GM12875 (cell line): ENCODE results near the gene PLEKHH3.
"Not testable (repeated sequence)": the region's sequence is repeated elsewhere in the genome, so short reads cannot be mapped to it uniquely, and the experiment has no call there.

ENCODE experiments used
- H3K4me3 ChIP-seq: one replicate; pipeline ENCODE4 v1.5.1; 2011; ENCODE audit warnings: low read depth, low read length, control low read depth
- TF ChIP-seq, protein P1 (sequence below): IDR thresholded peaks from 2 replicates; pipeline ENCODE4 v1.5.1; 2011; ENCODE audit warnings: low read depth, mild to moderate bottlenecking, control low read depth, inconsistent platforms, low read length, moderate library complexity, borderline replicate concordance; ENCODE audit not compliant: insufficient read depth

The PLEKHH3 gene

DNA sequence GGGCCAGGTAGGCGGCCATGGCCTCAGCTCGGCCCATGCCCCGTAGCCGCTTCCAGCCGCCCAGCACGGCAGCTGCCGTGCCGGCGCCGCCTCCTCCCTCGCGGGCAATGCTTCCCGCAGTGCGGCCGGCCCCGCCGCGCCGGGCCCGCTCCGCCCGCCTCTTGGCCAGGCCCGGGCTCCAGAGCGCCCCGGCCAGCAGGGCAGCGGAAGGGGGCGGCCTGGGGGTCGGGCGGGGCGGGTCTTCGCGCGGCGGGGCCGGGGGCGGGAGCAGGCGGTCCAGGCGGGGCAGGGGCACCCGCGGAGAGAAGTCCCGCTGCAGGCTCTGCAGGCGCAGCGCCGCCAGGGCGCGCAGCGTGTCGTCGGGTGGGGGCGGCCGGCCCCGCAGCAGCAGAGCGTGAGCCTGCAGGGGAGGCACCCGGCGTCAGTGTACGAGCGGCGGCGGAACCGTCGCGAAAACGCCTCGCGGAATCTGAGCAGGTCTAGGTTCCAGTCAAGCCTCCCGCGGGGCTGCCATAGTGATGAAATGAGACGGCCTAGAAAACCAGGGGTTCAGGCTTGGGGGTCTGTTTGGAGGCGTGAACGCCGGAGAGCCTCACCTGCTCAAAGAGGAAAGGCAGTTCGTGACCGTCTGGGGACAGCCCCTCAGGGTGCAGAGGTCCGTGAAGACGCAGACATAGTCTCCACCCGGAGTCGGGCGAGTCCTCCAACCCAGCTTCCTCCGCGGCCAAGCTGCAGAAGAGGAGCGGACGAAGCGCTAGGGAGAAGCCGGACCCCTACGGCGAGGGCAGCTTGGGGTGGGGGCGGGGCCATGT is 6.6 kb downstream of the PLEKHH3 start:
- H3K4me3 ChIP-seq = peak overlapping the region; percentile 19
- TF ChIP-seq, protein P1, sequence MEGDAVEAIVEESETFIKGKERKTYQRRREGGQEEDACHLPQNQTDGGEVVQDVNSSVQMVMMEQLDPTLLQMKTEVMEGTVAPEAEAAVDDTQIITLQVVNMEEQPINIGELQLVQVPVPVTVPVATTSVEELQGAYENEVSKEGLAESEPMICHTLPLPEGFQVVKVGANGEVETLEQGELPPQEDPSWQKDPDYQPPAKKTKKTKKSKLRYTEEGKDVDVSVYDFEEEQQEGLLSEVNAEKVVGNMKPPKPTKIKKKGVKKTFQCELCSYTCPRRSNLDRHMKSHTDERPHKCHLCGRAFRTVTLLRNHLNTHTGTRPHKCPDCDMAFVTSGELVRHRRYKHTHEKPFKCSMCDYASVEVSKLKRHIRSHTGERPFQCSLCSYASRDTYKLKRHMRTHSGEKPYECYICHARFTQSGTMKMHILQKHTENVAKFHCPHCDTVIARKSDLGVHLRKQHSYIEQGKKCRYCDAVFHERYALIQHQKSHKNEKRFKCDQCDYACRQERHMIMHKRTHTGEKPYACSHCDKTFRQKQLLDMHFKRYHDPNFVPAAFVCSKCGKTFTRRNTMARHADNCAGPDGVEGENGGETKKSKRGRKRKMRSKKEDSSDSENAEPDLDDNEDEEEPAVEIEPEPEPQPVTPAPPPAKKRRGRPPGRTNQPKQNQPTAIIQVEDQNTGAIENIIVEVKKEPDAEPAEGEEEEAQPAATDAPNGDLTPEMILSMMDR = 0 out of 2 replicates have a peak, but pooled peaks have one; percentile 21

DNA sequence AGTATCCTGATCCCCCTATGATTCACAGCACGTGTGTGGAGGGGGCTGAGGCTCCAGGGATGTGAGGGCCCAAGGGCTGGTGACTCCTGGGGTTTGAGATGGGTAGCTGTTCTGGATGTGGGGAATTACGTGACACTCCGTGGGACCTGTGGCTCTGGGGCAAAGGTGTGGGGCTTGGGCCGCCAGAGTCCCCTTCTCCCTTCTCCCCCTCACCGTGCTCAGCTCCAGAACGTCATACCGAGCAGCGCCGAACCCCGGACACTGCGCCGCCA is 7.2 kb downstream of the PLEKHH3 start:
- H3K4me3 ChIP-seq = no peak overlapping the region
- TF ChIP-seq, protein P1 = no peak

DNA sequence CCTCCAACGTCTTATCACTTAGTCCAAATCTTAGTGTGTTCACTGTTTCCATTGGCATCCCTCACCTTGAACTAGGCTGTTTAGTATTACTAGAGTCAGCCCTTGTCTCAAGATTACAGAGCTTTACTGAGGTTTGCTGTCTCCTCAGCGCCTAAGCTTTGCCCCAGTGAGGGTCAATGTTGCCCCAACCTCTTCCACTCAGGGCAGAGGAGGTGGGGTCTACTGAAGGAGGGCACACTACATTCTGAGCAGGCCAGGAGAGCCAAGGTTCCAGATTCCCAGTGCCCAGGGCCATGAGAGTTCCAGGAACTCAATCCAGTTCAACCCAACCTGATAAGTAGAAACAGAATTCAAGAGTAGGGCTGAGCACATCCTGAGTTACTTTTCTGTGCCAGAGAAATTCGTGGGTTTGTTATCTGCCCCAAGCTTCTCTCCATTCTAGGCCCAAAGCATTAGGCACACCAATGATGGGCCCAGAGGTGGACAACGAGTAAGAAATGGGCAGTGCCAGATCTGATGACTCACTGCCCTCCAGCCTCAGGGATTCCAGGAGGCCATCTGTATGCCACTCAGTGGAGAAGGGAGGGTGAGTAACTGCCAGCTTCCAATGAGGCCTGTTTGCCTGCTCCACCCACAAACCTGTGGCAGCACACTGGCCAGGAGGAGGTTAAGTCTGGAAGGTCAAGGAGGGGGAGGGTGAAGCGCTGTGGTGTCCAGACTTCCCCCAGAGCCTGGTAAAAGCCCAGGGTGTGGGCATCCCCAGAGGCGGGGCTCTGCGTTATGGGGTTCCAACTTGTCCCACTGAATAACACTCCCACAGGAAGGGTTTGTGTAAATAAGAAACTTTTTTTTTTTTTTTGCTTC is 9.5 kb downstream of the PLEKHH3 start:
- TF ChIP-seq, protein P1 = no peak
- no peak overlapping the region for H3K4me3 ChIP-seq

DNA sequence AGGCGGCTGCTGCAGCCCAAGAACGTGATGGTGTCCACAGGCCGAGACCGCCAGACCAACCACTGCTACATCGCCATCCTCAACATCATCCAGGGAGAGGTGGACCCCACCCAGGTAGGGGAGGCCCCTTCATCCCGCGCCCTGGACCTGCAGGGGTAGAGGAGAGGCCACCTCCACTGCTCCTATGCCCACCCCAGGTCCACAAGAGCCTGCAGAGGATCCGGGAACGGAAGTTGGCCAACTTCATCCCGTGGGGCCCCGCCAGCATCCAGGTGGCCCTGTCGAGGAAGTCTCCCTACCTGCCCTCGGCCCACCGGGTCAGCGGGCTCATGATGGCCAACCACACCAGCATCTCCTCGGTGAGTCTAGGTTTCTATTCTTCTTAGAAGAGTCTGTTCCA is 10.7 kb downstream of the PLEKHH3 start:
- not testable (repeated sequence) for H3K4me3 ChIP-seq

DNA sequence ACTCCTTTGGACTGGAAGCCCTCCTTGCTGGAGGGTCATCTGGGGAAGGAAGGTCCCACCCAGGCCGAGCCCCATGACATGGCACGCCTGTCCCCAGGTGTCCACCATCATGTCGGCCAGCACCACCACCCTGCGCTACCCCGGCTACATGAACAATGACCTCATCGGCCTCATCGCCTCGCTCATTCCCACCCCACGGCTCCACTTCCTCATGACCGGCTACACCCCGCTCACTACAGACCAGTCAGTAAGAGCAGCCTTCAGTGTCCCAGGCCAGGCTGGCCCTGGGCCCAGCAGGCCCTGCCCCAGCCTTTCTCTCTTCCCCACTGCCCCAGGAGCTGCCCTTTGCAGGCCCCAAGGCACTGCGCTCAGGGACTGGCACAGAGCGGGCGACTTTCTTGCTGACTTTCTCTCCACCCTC is 11.2 kb downstream of the PLEKHH3 start:
- H3K4me3 ChIP-seq = no peak overlapping the region
- TF ChIP-seq, protein P1 = no peak

DNA sequence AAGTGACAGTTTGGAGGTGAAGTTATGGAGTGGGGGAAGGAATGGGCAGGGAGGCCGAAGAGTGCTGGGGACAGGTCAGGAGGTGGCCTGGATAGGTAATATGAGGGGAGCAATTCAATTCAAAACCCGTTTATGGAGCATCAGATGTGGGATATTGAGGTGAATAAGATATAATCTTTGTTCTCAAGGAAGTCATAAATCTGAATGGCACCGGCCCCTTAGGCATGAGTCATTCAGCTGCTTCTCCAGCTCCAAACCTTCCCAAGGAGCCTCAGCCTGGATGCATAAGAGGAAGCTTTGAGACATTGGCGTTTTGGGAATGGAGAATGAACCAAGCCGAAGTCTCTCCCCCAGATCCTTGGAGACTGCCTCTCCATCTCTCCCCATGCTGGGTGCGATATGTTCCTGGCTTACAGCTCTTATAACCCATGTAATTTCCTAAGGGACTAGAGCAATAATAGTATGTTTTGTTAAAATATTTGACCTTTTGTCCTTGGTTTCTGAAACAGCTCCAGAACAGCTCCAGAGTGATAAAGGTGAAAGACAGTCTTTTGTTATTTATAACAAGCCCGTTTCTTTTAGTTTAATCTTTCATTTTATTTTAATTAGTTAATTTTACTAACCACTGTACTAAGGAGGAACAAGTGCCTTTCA is 16.0 kb downstream of the PLEKHH3 start:
- no peak overlapping the region for H3K4me3 ChIP-seq
- TF ChIP-seq, protein P1 = no peak

DNA sequence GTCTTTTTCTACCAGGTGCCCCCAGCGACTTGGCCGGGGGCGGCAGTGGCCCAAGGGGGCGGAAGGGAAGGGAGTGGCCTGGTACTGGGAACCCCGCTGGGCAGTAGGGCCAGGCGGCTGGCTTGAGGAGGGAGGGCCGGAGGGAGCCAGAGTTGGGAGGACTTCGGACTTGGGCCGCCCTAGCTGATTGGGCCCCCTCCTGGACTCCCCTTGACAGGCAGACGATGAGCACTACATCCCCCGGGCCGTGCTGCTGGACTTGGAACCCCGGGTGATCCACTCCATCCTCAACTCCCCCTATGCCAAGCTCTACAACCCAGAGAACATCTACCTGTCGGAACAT is 16.9 kb downstream of the PLEKHH3 start:
- not testable (repeated sequence) for H3K4me3 ChIP-seq
